MM.1S (cell line): ENCODE data around the gene L3MBTL4.

Experiments
- DNase-seq: peaks from one replicate; pipeline ENCODE4 v3.0.0-alpha.2; 2015
- H2AFZ ChIP-seq: fragments of 300-600 bp; sonication (generic); 2 replicates; pipeline ENCODE4 v1.6.0; 2016; ENCODE audit warnings: antibody characterized with exemption, low read length
- H3F3A ChIP-seq: fragments of 300-600 bp; sonication (generic); 2 replicates; pipeline ENCODE4 v1.6.1; 2016; ENCODE audit warnings: mild to moderate bottlenecking, antibody characterized with exemption, low read length, moderate library complexity, mixed read lengths; ENCODE audit not compliant: insufficient read depth
- H3K27ac ChIP-seq: fragments of 300-600 bp; sonication (generic); 2 replicates; pipeline ENCODE4 v1.5.1; 2016; ENCODE audit warnings: mild to moderate bottlenecking, low read length
- H3K27me3 ChIP-seq: fragments of 300-600 bp; sonication (generic); replicated peaks from 2 replicates; pipeline ENCODE4 v1.6.0; 2016; ENCODE audit warnings: low read length; ENCODE audit not compliant: insufficient read depth
- H3K36me3 ChIP-seq: fragments of 300-600 bp; sonication (generic); replicated peaks from 2 replicates; pipeline ENCODE4 v1.6.1; 2016; ENCODE audit warnings: mild to moderate bottlenecking, low read length, mixed read lengths; ENCODE audit not compliant: insufficient read depth
- H3K4me1 ChIP-seq: fragments of 300-600 bp; sonication (generic); 2 replicates; pipeline ENCODE4 v1.6.1; 2016; ENCODE audit warnings: low read length, mixed read lengths
- H3K4me2 ChIP-seq: fragments of 300-600 bp; sonication (generic); 2 replicates; pipeline ENCODE4 v1.6.0; 2016; ENCODE audit warnings: low read depth, low read length
- H3K4me3 ChIP-seq: fragments of 300-600 bp; sonication (generic); 2 replicates; pipeline ENCODE4 v1.5.1; 2016; ENCODE audit warnings: low read length, mixed read lengths
- H3K79me2 ChIP-seq: fragments of 300-600 bp; sonication (generic); 2 replicates; pipeline ENCODE4 v1.6.1; 2016; ENCODE audit warnings: mixed run types, low read length, mixed read lengths
- H3K9ac ChIP-seq: fragments of 300-600 bp; sonication (generic); 2 replicates; pipeline ENCODE4 v1.6.1; 2016; ENCODE audit warnings: low read length, mixed read lengths
- H3K9me2 ChIP-seq: fragments of 300-600 bp; sonication (generic); replicated peaks from 2 replicates; pipeline ENCODE4 v1.6.1; 2016; ENCODE audit warnings: mild to moderate bottlenecking, low read length, mixed read lengths; ENCODE audit not compliant: insufficient read depth
- H3K9me3 ChIP-seq: fragments of 300-600 bp; sonication (generic); replicated peaks from 2 replicates; pipeline ENCODE4 v1.6.1; 2016; ENCODE audit warnings: mild to moderate bottlenecking, low read length, mixed read lengths; ENCODE audit not compliant: insufficient read depth
- H4K20me1 ChIP-seq: fragments of 300-600 bp; sonication (generic); 2 replicates; pipeline ENCODE4 v1.6.1; 2016; ENCODE audit warnings: mild to moderate bottlenecking, low read length, moderate library complexity, mixed read lengths; ENCODE audit not compliant: insufficient read depth
- EZH2 ChIP-seq: fragments of 300-600 bp; sonication (generic); optimal IDR thresholded peaks from 2 replicates; pipeline ENCODE3; 2017; ENCODE audit warnings: low read depth, mild to moderate bottlenecking, antibody characterized with exemption, low read length, mixed read lengths
- EZH2phosphoT487 ChIP-seq: fragments of 300-600 bp; sonication (generic); IDR thresholded peaks from 2 replicates; pipeline ENCODE4 v1.6.1; 2018; ENCODE audit warnings: antibody characterized with exemption, low read length
- TF ChIP-seq, protein P1 (sequence below): fragments of 300-600 bp; sonication (generic); IDR thresholded peaks from 2 replicates; pipeline ENCODE4 v1.5.1; 2016; ENCODE audit warnings: antibody characterized with exemption, low read length, mixed read lengths

Gene L3MBTL4

DNA sequence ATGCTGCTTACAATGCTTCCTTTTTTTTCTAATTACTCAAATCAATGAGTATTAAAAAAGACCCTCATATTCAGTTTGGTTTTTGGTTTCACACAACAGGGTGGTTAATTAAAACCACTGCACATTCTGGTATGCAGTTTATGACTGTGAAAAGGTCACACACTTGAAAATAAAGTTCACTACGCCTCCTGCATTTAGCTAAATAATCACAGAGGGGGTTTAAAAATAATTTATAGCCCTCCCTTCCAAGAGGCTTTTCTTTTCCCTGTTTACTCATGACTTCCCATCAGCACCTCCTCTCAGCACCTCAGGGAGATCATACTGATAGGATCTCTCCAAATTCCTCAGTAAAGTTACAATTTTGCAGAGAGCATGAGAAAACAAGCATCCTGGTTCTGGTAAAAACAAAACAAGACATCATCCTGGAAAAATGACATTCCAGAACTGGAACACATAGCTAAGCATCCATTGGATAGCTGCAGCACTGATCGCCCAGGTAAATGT, 389.9 kb downstream of the L3MBTL4 start:
- Histone ChIP-seq H3K4me1 (peaks cover 14% of the 10 kb centered on the region), H3K36me3 (no peaks in the 10 kb centered on the region), H4K20me1 (no peaks in the 10 kb centered on the region), H3K9me2 (no peaks in the 10 kb centered on the region), H3K79me2 (no peaks in the 10 kb centered on the region), H3K4me3 (no peak overlapping the region), H3F3A (no peaks in the 10 kb centered on the region), H3K27ac (no peak overlapping the region), H2AFZ (no peak overlapping the region), H3K27me3 (no peaks in the 10 kb centered on the region), H3K4me2 (no peak overlapping the region), H3K9me3 (no peaks in the 10 kb centered on the region), H3K9ac (no peak overlapping the region)
- TF ChIP-seq, protein P1, sequence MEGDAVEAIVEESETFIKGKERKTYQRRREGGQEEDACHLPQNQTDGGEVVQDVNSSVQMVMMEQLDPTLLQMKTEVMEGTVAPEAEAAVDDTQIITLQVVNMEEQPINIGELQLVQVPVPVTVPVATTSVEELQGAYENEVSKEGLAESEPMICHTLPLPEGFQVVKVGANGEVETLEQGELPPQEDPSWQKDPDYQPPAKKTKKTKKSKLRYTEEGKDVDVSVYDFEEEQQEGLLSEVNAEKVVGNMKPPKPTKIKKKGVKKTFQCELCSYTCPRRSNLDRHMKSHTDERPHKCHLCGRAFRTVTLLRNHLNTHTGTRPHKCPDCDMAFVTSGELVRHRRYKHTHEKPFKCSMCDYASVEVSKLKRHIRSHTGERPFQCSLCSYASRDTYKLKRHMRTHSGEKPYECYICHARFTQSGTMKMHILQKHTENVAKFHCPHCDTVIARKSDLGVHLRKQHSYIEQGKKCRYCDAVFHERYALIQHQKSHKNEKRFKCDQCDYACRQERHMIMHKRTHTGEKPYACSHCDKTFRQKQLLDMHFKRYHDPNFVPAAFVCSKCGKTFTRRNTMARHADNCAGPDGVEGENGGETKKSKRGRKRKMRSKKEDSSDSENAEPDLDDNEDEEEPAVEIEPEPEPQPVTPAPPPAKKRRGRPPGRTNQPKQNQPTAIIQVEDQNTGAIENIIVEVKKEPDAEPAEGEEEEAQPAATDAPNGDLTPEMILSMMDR, result no peak
- TF ChIP-seq EZH2phosphoT487 (no peak), EZH2 (no peak)
- DNase-seq, result no peak

DNA sequence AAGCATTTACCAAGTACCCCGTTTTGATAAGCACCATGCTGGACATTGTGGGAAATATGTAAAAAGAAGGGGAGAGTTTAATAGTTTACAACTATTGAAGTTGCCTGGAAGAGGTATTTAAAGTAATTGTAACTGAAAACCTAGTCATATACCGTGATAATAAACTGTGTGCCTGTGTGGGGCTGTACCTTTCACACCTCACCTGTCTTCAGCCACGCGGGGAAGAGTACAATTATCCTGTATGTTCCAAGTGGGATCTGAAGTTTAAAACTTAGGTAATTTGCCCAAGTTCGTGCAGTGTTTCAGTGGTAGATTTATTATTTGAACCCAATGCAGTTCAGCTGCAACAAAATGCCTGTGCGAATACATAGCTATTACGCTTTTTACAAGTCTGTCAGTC, 391.2 kb downstream of the L3MBTL4 start:
- H3K79me2 ChIP-seq, result no peaks in the 10 kb centered on the region
- no peak overlapping the region for H3K9ac ChIP-seq
- no peak overlapping the region for H3K4me2 ChIP-seq
- no peak for DNase-seq
- no peaks in the 10 kb centered on the region for H3K9me2 ChIP-seq
- H2AFZ ChIP-seq, result no peak overlapping the region
- no peaks in the 10 kb centered on the region for H3F3A ChIP-seq
- no peak overlapping the region for H3K4me3 ChIP-seq
- no peaks in the 10 kb centered on the region for H3K36me3 ChIP-seq
- H3K27me3 ChIP-seq, result no peaks in the 10 kb centered on the region
- no peak for TF ChIP-seq EZH2phosphoT487
- TF ChIP-seq, protein P1, result no peak
- no peak for TF ChIP-seq EZH2
- H4K20me1 ChIP-seq, result no peaks in the 10 kb centered on the region
- H3K9me3 ChIP-seq, result no peaks in the 10 kb centered on the region
- no peak overlapping the region for H3K27ac ChIP-seq
- peaks cover 14% of the 10 kb centered on the region for H3K4me1 ChIP-seq

GRCh38 chr18:6022845-6023244, 391.9 kb downstream of the L3MBTL4 start:
- no peak for DNase-seq
- Histone ChIP-seq H3K9me2 (no peaks in the 10 kb centered on the region), H4K20me1 (no peaks in the 10 kb centered on the region), H3K27me3 (no peaks in the 10 kb centered on the region), H3K9me3 (no peaks in the 10 kb centered on the region), H3K79me2 (no peaks in the 10 kb centered on the region), H3K9ac (no peak overlapping the region), H3K4me1 (peaks cover 14% of the 10 kb centered on the region), H3K4me2 (no peak overlapping the region), H2AFZ (no peak overlapping the region), H3K4me3 (no peak overlapping the region), H3K27ac (no peak overlapping the region), H3F3A (no peaks in the 10 kb centered on the region), H3K36me3 (no peaks in the 10 kb centered on the region)
- TF ChIP-seq EZH2phosphoT487, result no peak
- TF ChIP-seq EZH2, result no peak
- TF ChIP-seq, protein P1, result no peak
